ENCODE results near the gene RBL2.

- TF ChIP-seq, protein P1, sequence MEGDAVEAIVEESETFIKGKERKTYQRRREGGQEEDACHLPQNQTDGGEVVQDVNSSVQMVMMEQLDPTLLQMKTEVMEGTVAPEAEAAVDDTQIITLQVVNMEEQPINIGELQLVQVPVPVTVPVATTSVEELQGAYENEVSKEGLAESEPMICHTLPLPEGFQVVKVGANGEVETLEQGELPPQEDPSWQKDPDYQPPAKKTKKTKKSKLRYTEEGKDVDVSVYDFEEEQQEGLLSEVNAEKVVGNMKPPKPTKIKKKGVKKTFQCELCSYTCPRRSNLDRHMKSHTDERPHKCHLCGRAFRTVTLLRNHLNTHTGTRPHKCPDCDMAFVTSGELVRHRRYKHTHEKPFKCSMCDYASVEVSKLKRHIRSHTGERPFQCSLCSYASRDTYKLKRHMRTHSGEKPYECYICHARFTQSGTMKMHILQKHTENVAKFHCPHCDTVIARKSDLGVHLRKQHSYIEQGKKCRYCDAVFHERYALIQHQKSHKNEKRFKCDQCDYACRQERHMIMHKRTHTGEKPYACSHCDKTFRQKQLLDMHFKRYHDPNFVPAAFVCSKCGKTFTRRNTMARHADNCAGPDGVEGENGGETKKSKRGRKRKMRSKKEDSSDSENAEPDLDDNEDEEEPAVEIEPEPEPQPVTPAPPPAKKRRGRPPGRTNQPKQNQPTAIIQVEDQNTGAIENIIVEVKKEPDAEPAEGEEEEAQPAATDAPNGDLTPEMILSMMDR (IDR thresholded peaks at IDR 0.05 in 8 of 11, conservative IDR thresholded peaks at IDR 0.05 in 3 of 11) = no peak
- TF ChIP-seq POLR2AphosphoS5 (IDR thresholded peaks at IDR 0.05) = no peak
These were observed 89.0 kb downstream of the RBL2 start for GRCh38 chr16:53523126-53523804.
